HCT116 (cell line): ENCODE measurements around the gene BLID. TPM values are rescaled to one million over a fixed set of nuclear protein-coding genes. Genes with fewer than 3 reads are reported as not detected.

Source experiments
- microRNA counts: library from miRNA; unstranded; fragments of <30 nt; microRNA quantifications from one replicate; lab custom pipeline; 2015
- microRNA-seq: library from miRNA; unstranded; fragments of <30 nt; microRNA quantifications from one replicate; pipeline ENCODE4, GENCODE V29; 2016; ENCODE audit warnings: borderline number of aligned reads
- total RNA-seq: library from RNA; stranded (reverse); gene quantifications from one replicate; pipeline ENCODE4 v1.2.1, GENCODE V29; 2021; ENCODE audit not compliant: unreplicated experiment

Gene BLID
- total RNA-seq, 1 experiment from 2014 or later: 8.9 TPM

MicroRNAs encoded within 50 kb of the gene (microRNA counts, 767-probe panel; counts per million panel counts)
- microRNA hsa-let-7a-5p (lab: Ali Mortazavi, UCI) (31,039 counts per million, percentile 96 among the panel's probes with 10 or more counts), microRNA hsa-miR-100-5p (lab: Ali Mortazavi, UCI) (29,229 counts per million, percentile 90 among the panel's probes with 10 or more counts), microRNA hsa-miR-125b-5p (lab: Ali Mortazavi, UCI) (30,719 counts per million, percentile 94 among the panel's probes with 10 or more counts)

Small RNA genes lying within 50 kb of the gene (microRNA-seq; reads per million reads assigned to microRNA genes)
- gene MIR100 (62,534 reads per million, percentile 99 among the genes with 10 or more reads in this experiment), gene MIR125B1 (1,496 reads per million, percentile 83 among the genes with 10 or more reads in this experiment), gene MIRLET7A2 (880 reads per million, percentile 80 among the genes with 10 or more reads in this experiment)
